B cell (primary cell): ENCODE data around the gene VTI1A. TPM values are rescaled to one million over a fixed set of nuclear protein-coding genes. Genes with fewer than 3 reads are reported as not detected.

ENCODE experiments used
- ATAC-seq: fragments of 200-7000 bp; cut with Tn5 transposase; one replicate; pipeline ENCODE4 v1.10.0; 2021; ENCODE audit warnings: low read depth, mild to moderate bottlenecking, moderate number of reproducible peaks, moderate library complexity
- CTCF ChIA-PET: fragments of 350-600 bp; sonication (Branson Sonifier 250); formaldehyde crosslinking; loops from one replicate; lab custom pipeline; 2021; ENCODE audit warnings: antibody characterized with exemption, inconsistent platforms; lab: Charles Lee
- POLR2A ChIA-PET: fragments of 350-600 bp; sonication (Branson Sonifier 250); formaldehyde crosslinking; loops from one replicate; lab custom pipeline; 2021; ENCODE audit warnings: antibody characterized with exemption; lab: Charles Lee
- DNase-seq: peaks from one replicate; pipeline ENCODE4 v3.0.0; 2013
- H2AFZ ChIP-seq: 2 replicates; pipeline ENCODE4 v1.6.1; 2012; ENCODE audit warnings: mild to moderate bottlenecking, low read depth, low read length; ENCODE audit not compliant: insufficient read depth, poor library complexity, severe bottlenecking
- H3K27ac ChIP-seq, 2 donors: 1 replicate in 1 of 2; 2 replicates in 1 of 2; pipeline ENCODE4 v1.5.1; 2012 to 2013; ENCODE audit warnings: low read length in 2 of 2, mild to moderate bottlenecking in 2 of 2, moderate library complexity in 1 of 2
- H3K27me3 ChIP-seq, 4 experiments: fragments of 200-600 bp in 1 of 4; sonication (generic) in 1 of 4; replicated peaks in 1 of 4; 1 replicate in 2 of 4; 2 replicates in 2 of 4; pipeline versions ENCODE4 v1.6.1 to v1.7.0; 2013 to 2016; ENCODE audit warnings: low read length in 3 of 4, mild to moderate bottlenecking in 2 of 4, mixed read lengths in 1 of 4, moderate library complexity in 1 of 4; ENCODE audit not compliant: insufficient read depth in 4 of 4, control insufficient read depth in 3 of 4; ENCODE audit errors: control extremely low read depth in 1 of 4
- H3K36me3 ChIP-seq, 2 experiments: replicated peaks in 1 of 2; 1 replicate in 1 of 2; 2 replicates in 1 of 2; pipeline versions ENCODE4 v1.6.1 to v1.7.1; 2013; ENCODE audit warnings: low read length in 1 of 2; ENCODE audit not compliant: insufficient read depth in 2 of 2, control insufficient read depth in 1 of 2; ENCODE audit errors: control extremely low read depth in 1 of 2, extremely low read depth in 1 of 2
- H3K4me1 ChIP-seq, 2 donors: fragments of 200-600 bp in 1 of 2; sonication (generic) in 1 of 2; 1 replicate in 1 of 2; 2 replicates in 1 of 2; pipeline versions ENCODE4 v1.5.1 to v1.6.1; 2013 to 2017; ENCODE audit warnings: low read length in 2 of 2; ENCODE audit not compliant: control insufficient read depth in 2 of 2, insufficient read depth in 2 of 2
- H3K4me2 ChIP-seq: replicated peaks from 2 replicates; pipeline ENCODE3; 2012; ENCODE audit warnings: mild to moderate bottlenecking, low read depth, low read length; ENCODE audit not compliant: poor library complexity, severe bottlenecking
- H3K4me3 ChIP-seq, 5 experiments: fragments of 200-600 bp in 1 of 5; sonication (generic) in 1 of 5; 1 replicate in 3 of 5; 2 replicates in 2 of 5; pipeline versions ENCODE4 v1.5.1 to v1.7.0; 2011 to 2016; ENCODE audit warnings: low read length in 4 of 5, mild to moderate bottlenecking in 4 of 5, low read depth in 2 of 5, control low read depth in 1 of 5, moderate library complexity in 1 of 5; ENCODE audit not compliant: insufficient read depth in 1 of 5; ENCODE audit errors: control extremely low read depth in 1 of 5, extremely low read depth in 1 of 5
- H3K79me2 ChIP-seq: fragments of 200-600 bp; sonication (generic); one replicate; pipeline ENCODE4 v1.6.0; 2016; ENCODE audit warnings: low read length; ENCODE audit not compliant: control insufficient read depth, insufficient read depth
- H3K9ac ChIP-seq: fragments of 200-600 bp; sonication (generic); 2 replicates; pipeline ENCODE4 v1.6.1; 2017; ENCODE audit warnings: mild to moderate bottlenecking, low read length, moderate library complexity
- H3K9me3 ChIP-seq, 3 donors: one replicate each; pipeline versions ENCODE4 v1.6.1 to v1.7.1; 2013; ENCODE audit warnings: low read length in 2 of 3; ENCODE audit not compliant: control insufficient read depth in 2 of 3, insufficient read depth in 1 of 3; ENCODE audit errors: control extremely low read depth in 1 of 3
- H4K20me1 ChIP-seq: 2 replicates; pipeline ENCODE4 v1.6.0; 2012; ENCODE audit warnings: mild to moderate bottlenecking, low read length; ENCODE audit not compliant: insufficient read depth, control insufficient read depth, poor library complexity, severe bottlenecking
- H3K27ac Mint-ChIP-seq: one replicate; pipeline ENCODE4 v1.8.0; 2021; ENCODE audit warnings: mixed read lengths
- H3K27me3 Mint-ChIP-seq: one replicate; pipeline ENCODE4 v1.8.0; 2021; ENCODE audit warnings: mixed read lengths
- H3K4me1 Mint-ChIP-seq: one replicate; pipeline ENCODE4 v1.8.0; 2021; ENCODE audit warnings: mixed read lengths
- H3K4me3 Mint-ChIP-seq: one replicate; pipeline ENCODE4 v1.8.0; 2021; ENCODE audit warnings: mixed read lengths
- H3K9me3 Mint-ChIP-seq: one replicate; pipeline ENCODE4 v1.8.0; 2022; ENCODE audit warnings: mixed read lengths; ENCODE audit not compliant: insufficient read depth
- EZH2 ChIP-seq: IDR thresholded peaks from 2 replicates; pipeline ENCODE4 v1.6.1; 2012; ENCODE audit warnings: borderline replicate concordance, low read depth, mild to moderate bottlenecking, moderate library complexity, low read length; ENCODE audit not compliant: insufficient read depth, poor library complexity, severe bottlenecking
- WGBS: methylation state at CpG from one replicate; pipeline ENCODE4 v1.1.5; 2013; ENCODE audit warnings: missing lambda C conversion rate; ENCODE audit not compliant: insufficient coverage; 5-methylcytosine and 5-hydroxymethylcytosine counted together
- intact Hi-C: fragments of 100-400 bp; cut with micrococcal nuclease; formaldehyde crosslinking; loops from one replicate; pipeline ENCODE4 v1.10.0; 2022
- polyA plus RNA-seq: library from polyadenylated mRNA; depleted of rRNA; stranded (reverse); fragments of >200 nt; gene quantifications from 2 replicates; pipeline ENCODE4 v1.2.3, GENCODE V29; 2012
- total RNA-seq, 2 donors: library from RNA; stranded (reverse); fragments of 120-200 nt in 1 of 2; gene quantifications; 1 replicate in 1 of 2; 2 replicates in 1 of 2; pipeline versions ENCODE4 v1.2.3 to v1.2.4, GENCODE V29; 2013 to 2022
- TF ChIP-seq, protein P1 (sequence below): fragments of 200-600 bp; IDR thresholded peaks from one replicate; pipeline ENCODE4 v1.8.0; 2022; ENCODE audit warnings: antibody characterized with exemption, mild to moderate bottlenecking

Gene VTI1A
- total and polyA plus RNA-seq, 2 donors (not counting 1 experiment from before 2014, with no cell fraction given) = 20.0 to 84.1 TPM

DNA sequence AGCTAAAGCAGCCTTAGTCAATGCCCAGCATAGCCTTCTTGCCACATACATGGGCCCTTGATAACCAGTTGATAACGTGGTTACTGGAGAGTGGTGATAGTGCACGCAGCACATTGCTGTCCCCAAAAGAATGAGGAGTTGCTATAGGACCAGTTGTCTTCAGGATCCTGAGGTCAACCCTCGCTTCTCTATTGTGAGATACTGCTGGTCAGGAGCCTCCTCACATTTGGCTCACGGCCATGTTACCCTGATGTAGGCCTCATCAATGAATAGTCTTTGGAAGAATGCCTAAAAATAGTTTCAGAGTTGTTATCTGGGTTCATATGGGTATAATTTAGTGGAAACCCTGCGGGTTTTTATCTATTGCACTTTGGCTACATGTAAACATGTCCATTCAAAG lies 230.7 kb downstream of the VTI1A start:
- Mint-ChIP-seq H3K27me3 (no peaks in the 10 kb centered on the region), H3K27ac (no peak overlapping the region), H3K4me1 (no peaks in the 10 kb centered on the region), H3K4me3 (no peak overlapping the region), H3K9me3 (no peaks in the 10 kb centered on the region)
- no peak for TF ChIP-seq EZH2
- ChIA-PET POLR2A (no interaction called here), CTCF (no interaction called here)
- H3K79me2 ChIP-seq = no peaks in the 10 kb centered on the region
- H3K9ac ChIP-seq = no peak overlapping the region
- no peak overlapping the region for H3K4me3 ChIP-seq
- no peaks in the 10 kb centered on the region for H3K27me3 ChIP-seq
- H3K27ac ChIP-seq = no peak overlapping the region
- no peaks in the 10 kb centered on the region for H3K9me3 ChIP-seq
- intact Hi-C loops = no loop called here
- no peak overlapping the region for H2AFZ ChIP-seq
- H3K36me3 ChIP-seq = peaks cover 0 to 4% of the 10 kb centered on the region in 2 experiments
- ATAC-seq = no peak
- no peak for DNase-seq
- no peaks in the 10 kb centered on the region for H3K4me1 ChIP-seq
- WGBS = 100% methylated on average over 4 of the region's 5 CpGs
- no peak overlapping the region for H3K4me2 ChIP-seq
- H4K20me1 ChIP-seq = no peaks in the 10 kb centered on the region

- Histone ChIP-seq H4K20me1 (no peaks in the 10 kb centered on the region), H3K27me3 (no peaks in the 10 kb centered on the region), H3K4me3 (no peak overlapping the region), H3K4me2 (no peak overlapping the region), H3K36me3 (peaks cover 0 to 4% of the 10 kb centered on the region in 2 experiments), H3K9me3 (no peaks in the 10 kb centered on the region), H3K4me1 (no peaks in the 10 kb centered on the region), H3K9ac (no peak overlapping the region), H3K27ac (no peak overlapping the region), H3K79me2 (no peaks in the 10 kb centered on the region), H2AFZ (no peak overlapping the region)
- ATAC-seq (no peak), DNase-seq (no peak)
- no peak overlapping the region for H3K27ac Mint-ChIP-seq
- no peak overlapping the region for H3K4me3 Mint-ChIP-seq
- TF ChIP-seq, protein P1, sequence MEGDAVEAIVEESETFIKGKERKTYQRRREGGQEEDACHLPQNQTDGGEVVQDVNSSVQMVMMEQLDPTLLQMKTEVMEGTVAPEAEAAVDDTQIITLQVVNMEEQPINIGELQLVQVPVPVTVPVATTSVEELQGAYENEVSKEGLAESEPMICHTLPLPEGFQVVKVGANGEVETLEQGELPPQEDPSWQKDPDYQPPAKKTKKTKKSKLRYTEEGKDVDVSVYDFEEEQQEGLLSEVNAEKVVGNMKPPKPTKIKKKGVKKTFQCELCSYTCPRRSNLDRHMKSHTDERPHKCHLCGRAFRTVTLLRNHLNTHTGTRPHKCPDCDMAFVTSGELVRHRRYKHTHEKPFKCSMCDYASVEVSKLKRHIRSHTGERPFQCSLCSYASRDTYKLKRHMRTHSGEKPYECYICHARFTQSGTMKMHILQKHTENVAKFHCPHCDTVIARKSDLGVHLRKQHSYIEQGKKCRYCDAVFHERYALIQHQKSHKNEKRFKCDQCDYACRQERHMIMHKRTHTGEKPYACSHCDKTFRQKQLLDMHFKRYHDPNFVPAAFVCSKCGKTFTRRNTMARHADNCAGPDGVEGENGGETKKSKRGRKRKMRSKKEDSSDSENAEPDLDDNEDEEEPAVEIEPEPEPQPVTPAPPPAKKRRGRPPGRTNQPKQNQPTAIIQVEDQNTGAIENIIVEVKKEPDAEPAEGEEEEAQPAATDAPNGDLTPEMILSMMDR = no peak
- no peak for TF ChIP-seq EZH2
- 100% methylated on average over 3 of the region's 7 CpGs for whole genome bisulfite sequencing
- CTCF ChIA-PET = no interaction called here
- H3K9me3 Mint-ChIP-seq = no peaks in the 10 kb centered on the region
- POLR2A ChIA-PET = no interaction called here
- H3K27me3 Mint-ChIP-seq = no peaks in the 10 kb centered on the region
- no peaks in the 10 kb centered on the region for H3K4me1 Mint-ChIP-seq
- intact Hi-C loops = no loop called here
Observed at GRCh38 chr10:112678581-112678980, 231.6 kb downstream of the VTI1A start.
